HEK293 (cell line): ENCODE results near the gene DIO3.
A peak's percentile ranks its signal among the peaks of the same experiment; 100 is the strongest.

ENCODE experiments used
- CTCF ChIA-PET: fragments of 350-600 bp; formaldehyde crosslinking; extraction: SDS; loops from one replicate; lab custom pipeline; 2021; ENCODE audit warnings: antibody characterized with exemption; lab: Yijun Ruan, JAX
- POLR2A ChIA-PET: fragments of 300-600 bp; formaldehyde crosslinking; extraction: SDS; loops from one replicate; lab custom pipeline; 2020; ENCODE audit warnings: antibody characterized with exemption, inconsistent platforms; lab: Yijun Ruan, JAX
- H3K27ac ChIP-seq: fragments of 200-500 bp; sonication (Bioruptor generic); 2 replicates; pipeline ENCODE4 v1.5.1; 2014; ENCODE audit warnings: low read depth, low read length, control low read depth, inconsistent platforms; ENCODE audit errors: extremely low read depth
- H3K36me3 ChIP-seq, 2 experiments: fragments of 200-500 bp in 1 of 2; sonication (Bioruptor generic) in 1 of 2; 1 replicate in 1 of 2; 2 replicates in 1 of 2; pipeline ENCODE4 v1.5.1; 2014 to 2017; ENCODE audit warnings: inconsistent platforms in 2 of 2, low read length in 2 of 2; ENCODE audit not compliant: control insufficient read depth in 2 of 2, insufficient read depth in 1 of 2
- H3K4me1 ChIP-seq: fragments of 200-500 bp; sonication (Bioruptor generic); 2 replicates; pipeline ENCODE4 v1.5.1; 2014; ENCODE audit warnings: mild to moderate bottlenecking, low read length, inconsistent platforms; ENCODE audit not compliant: control insufficient read depth, insufficient read depth
- H3K4me3 ChIP-seq: 2 replicates; pipeline ENCODE4 v1.5.1; 2011; ENCODE audit warnings: low read depth, mild to moderate bottlenecking, control low read depth, low read length, moderate library complexity
- H3K9me3 ChIP-seq: fragments of 200-500 bp; sonication (Bioruptor generic); 2 replicates; pipeline ENCODE4 v1.5.1; 2014; ENCODE audit warnings: low read depth, low read length, inconsistent platforms; ENCODE audit not compliant: control insufficient read depth, insufficient read depth
- PRDM1 ChIP-seq: fragments of 450-650 bp; formaldehyde crosslinking; IDR thresholded peaks from 2 replicates; pipeline ENCODE4; 2016; ENCODE audit warnings: missing biosample characterization, missing genetic modification characterization
- PRDM2 ChIP-seq: fragments of 450-650 bp; formaldehyde crosslinking; IDR thresholded peaks from 2 replicates; pipeline ENCODE4 v1.5.1; 2016; ENCODE audit warnings: missing biosample characterization, missing genetic modification characterization, borderline replicate concordance
- SCRT1 ChIP-seq: fragments of 450-650 bp; formaldehyde crosslinking; IDR thresholded peaks from 2 replicates; pipeline ENCODE4 v1.5.1; 2016; ENCODE audit warnings: missing biosample characterization, missing genetic modification characterization, borderline replicate concordance
- SP2 ChIP-seq: fragments of 450-650 bp; formaldehyde crosslinking; IDR thresholded peaks from 2 replicates; pipeline ENCODE4 v1.5.1; 2016; ENCODE audit warnings: missing biosample characterization, missing genetic modification characterization
- SP3 ChIP-seq: fragments of 450-650 bp; formaldehyde crosslinking; IDR thresholded peaks from 2 replicates; pipeline ENCODE4 v1.5.1; 2016; ENCODE audit warnings: missing biosample characterization, missing genetic modification characterization
- SP7 ChIP-seq: fragments of 450-650 bp; formaldehyde crosslinking; IDR thresholded peaks from 2 replicates; pipeline ENCODE4 v1.5.1; 2016; ENCODE audit warnings: missing biosample characterization, missing genetic modification characterization
- ZBTB1 ChIP-seq: fragments of 450-650 bp; formaldehyde crosslinking; IDR thresholded peaks from 2 replicates; pipeline ENCODE4 v1.5.1; 2016; ENCODE audit warnings: missing biosample characterization, missing genetic modification characterization
- ZBTB6 ChIP-seq: fragments of 450-650 bp; formaldehyde crosslinking; IDR thresholded peaks from 2 replicates; pipeline ENCODE4 v1.5.1; 2017; ENCODE audit warnings: missing biosample characterization, missing genetic modification characterization
- ZBTB7A ChIP-seq: fragments of 450-650 bp; formaldehyde crosslinking; IDR thresholded peaks from 2 replicates; pipeline ENCODE4 v1.5.1; 2016; ENCODE audit warnings: low read depth, missing biosample characterization, missing genetic modification characterization
- ZBTB8A ChIP-seq: fragments of 450-650 bp; formaldehyde crosslinking; IDR thresholded peaks from 2 replicates; pipeline ENCODE4 v1.5.1; 2016; ENCODE audit warnings: missing biosample characterization, missing genetic modification characterization
- ZFHX2 ChIP-seq: fragments of 450-650 bp; formaldehyde crosslinking; conservative IDR thresholded peaks from 2 replicates; pipeline ENCODE4 v1.5.1; 2016; ENCODE audit warnings: missing biosample characterization, missing genetic modification characterization
- ZNF16 ChIP-seq: fragments of 450-650 bp; formaldehyde crosslinking; IDR thresholded peaks from 2 replicates; pipeline ENCODE4 v1.5.1; 2016; ENCODE audit warnings: low read depth, missing biosample characterization, missing genetic modification characterization
- ZNF292 ChIP-seq: fragments of 450-650 bp; formaldehyde crosslinking; IDR thresholded peaks from 2 replicates; pipeline ENCODE4 v1.5.1; 2016; ENCODE audit warnings: low read depth, missing biosample characterization, missing genetic modification characterization, borderline replicate concordance
- ZNF37A ChIP-seq: fragments of 450-650 bp; IDR thresholded peaks from 2 replicates; pipeline ENCODE4 v1.5.1; 2018; ENCODE audit warnings: missing biosample characterization, missing genetic modification characterization
- ZNF510 ChIP-seq: fragments of 450-650 bp; formaldehyde crosslinking; IDR thresholded peaks from 2 replicates; pipeline ENCODE4 v1.5.1; 2018; ENCODE audit warnings: mild to moderate bottlenecking, missing genetic modification characterization, missing biosample characterization; ENCODE audit not compliant: insufficient replicate concordance
- ZNF658 ChIP-seq: fragments of 450-650 bp; formaldehyde crosslinking; IDR thresholded peaks from 2 replicates; pipeline ENCODE4; 2016; ENCODE audit warnings: missing biosample characterization, missing genetic modification characterization
- ZNF768 ChIP-seq: fragments of 450-650 bp; formaldehyde crosslinking; IDR thresholded peaks from 2 replicates; pipeline ENCODE4 v1.5.1; 2018; ENCODE audit warnings: missing biosample characterization, mild to moderate bottlenecking, missing genetic modification characterization
- ZNF776 ChIP-seq: fragments of 450-650 bp; formaldehyde crosslinking; IDR thresholded peaks from 2 replicates; pipeline ENCODE4 v1.5.0; 2017; ENCODE audit warnings: missing biosample characterization, missing genetic modification characterization, borderline replicate concordance
- ZNF837 ChIP-seq: fragments of 450-650 bp; formaldehyde crosslinking; IDR thresholded peaks from 2 replicates; pipeline ENCODE4 v1.5.1; 2016; ENCODE audit warnings: missing biosample characterization, missing genetic modification characterization
- TF ChIP-seq, protein P1 (sequence below): fragments of 450-650 bp; formaldehyde crosslinking; IDR thresholded peaks from 2 replicates; pipeline ENCODE4 v1.5.1; 2016; ENCODE audit warnings: missing biosample characterization, missing genetic modification characterization
- TF ChIP-seq, protein P2 (sequence below): fragments of 450-650 bp; IDR thresholded peaks from 2 replicates; pipeline ENCODE4 v1.5.1; 2018; ENCODE audit warnings: missing biosample characterization, mild to moderate bottlenecking, missing genetic modification characterization

DIO3 gene

GRCh38 chr14:101561145-101561896 lies at the start of gene DIO3:
TSS of gene DIO3 (plus strand) at chr14:101561495.
- Histone ChIP-seq H3K4me3 (no peak within 1 kb of the TSS), H3K36me3 (no peaks in the 10 kb centered on the region)
- TF ChIP-seq ZFHX2 (tag by site-specific recombination) (peak; percentile 61), ZNF837 (no peak), ZBTB8A (tag by site-specific recombination) (peak; percentile 84), ZBTB6 (no peak), SP3 (tag by site-specific recombination) (peak; percentile 58), SP7 (tag by site-specific recombination) (0 out of 2 replicates have a peak, but pooled peaks have one; percentile 14), ZBTB7A (tag by site-specific recombination) (no peak), SP2 (tag by site-specific recombination) (peak; percentile 62)
- TF ChIP-seq, all 188 proteins: peak for 5
- H3K27ac ChIP-seq = no peak within 1 kb of the TSS
- no peaks in the 10 kb centered on the region for H3K9me3 ChIP-seq
- CTCF ChIA-PET = no interaction called here
- no peaks in the 10 kb centered on the region; the same call in 1 of the 2 replicates for H3K4me1 ChIP-seq
- POLR2A ChIA-PET = no interaction called here

- ChIA-PET CTCF (no interaction called here), POLR2A (no interaction called here)
- no peak overlapping the region for H3K27ac ChIP-seq
- no peaks in the 10 kb centered on the region for H3K36me3 ChIP-seq
- no peaks in the 10 kb centered on the region for H3K9me3 ChIP-seq
- H3K4me1 ChIP-seq = no peaks in the 10 kb centered on the region
- H3K4me3 ChIP-seq = no peak overlapping the region
- no peak for TF ChIP-seq ZNF776 (tag by site-specific recombination)
- no peak for TF ChIP-seq ZBTB1 (tag by site-specific recombination)
- TF ChIP-seq, protein P1, sequence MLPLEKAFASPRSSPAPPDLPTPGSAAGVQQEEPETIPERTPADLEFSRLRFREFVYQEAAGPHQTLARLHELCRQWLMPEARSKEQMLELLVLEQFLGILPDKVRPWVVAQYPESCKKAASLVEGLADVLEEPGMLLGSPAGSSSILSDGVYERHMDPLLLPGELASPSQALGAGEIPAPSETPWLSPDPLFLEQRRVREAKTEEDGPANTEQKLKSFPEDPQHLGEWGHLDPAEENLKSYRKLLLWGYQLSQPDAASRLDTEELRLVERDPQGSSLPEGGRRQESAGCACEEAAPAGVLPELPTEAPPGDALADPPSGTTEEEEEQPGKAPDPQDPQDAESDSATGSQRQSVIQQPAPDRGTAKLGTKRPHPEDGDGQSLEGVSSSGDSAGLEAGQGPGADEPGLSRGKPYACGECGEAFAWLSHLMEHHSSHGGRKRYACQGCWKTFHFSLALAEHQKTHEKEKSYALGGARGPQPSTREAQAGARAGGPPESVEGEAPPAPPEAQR = no peak
- no peak for TF ChIP-seq ZNF510 (tag by site-specific recombination)
- no peak for TF ChIP-seq PRDM1 (tag by site-specific recombination)
- TF ChIP-seq ZNF768 (tag by site-specific recombination) = no peak
- TF ChIP-seq ZNF292 (tag by site-specific recombination) = no peak
- TF ChIP-seq, protein P2, sequence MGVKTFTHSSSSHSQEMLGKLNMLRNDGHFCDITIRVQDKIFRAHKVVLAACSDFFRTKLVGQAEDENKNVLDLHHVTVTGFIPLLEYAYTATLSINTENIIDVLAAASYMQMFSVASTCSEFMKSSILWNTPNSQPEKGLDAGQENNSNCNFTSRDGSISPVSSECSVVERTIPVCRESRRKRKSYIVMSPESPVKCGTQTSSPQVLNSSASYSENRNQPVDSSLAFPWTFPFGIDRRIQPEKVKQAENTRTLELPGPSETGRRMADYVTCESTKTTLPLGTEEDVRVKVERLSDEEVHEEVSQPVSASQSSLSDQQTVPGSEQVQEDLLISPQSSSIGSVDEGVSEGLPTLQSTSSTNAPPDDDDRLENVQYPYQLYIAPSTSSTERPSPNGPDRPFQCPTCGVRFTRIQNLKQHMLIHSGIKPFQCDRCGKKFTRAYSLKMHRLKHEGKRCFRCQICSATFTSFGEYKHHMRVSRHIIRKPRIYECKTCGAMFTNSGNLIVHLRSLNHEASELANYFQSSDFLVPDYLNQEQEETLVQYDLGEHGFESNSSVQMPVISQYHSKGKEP (tag by site-specific recombination) = no peak
- no peak for TF ChIP-seq SCRT1
- TF ChIP-seq PRDM2 (tag by site-specific recombination) = no peak
- no peak for TF ChIP-seq ZNF658 (tag by site-specific recombination)
- TF ChIP-seq SP3 (tag by site-specific recombination) = no peak
- no peak for TF ChIP-seq ZNF37A (tag by site-specific recombination)
- no peak for TF ChIP-seq ZNF16 (tag by site-specific recombination)
Measured at GRCh38 chr14:101511620-101512375, 49.5 kb upstream of the DIO3 start.
